CD4-positive, CD25-positive, alpha-beta regulatory T cell (primary cell): ENCODE measurements around the gene FAAP100. TPM values are rescaled to one million over a fixed set of nuclear protein-coding genes. Genes with fewer than 3 reads are reported as not detected.

ENCODE experiments used
- ATAC-seq, 2 donors: fragments of 150-1000 bp; cut with Tn5 transposase; one replicate each; pipeline ENCODE4 v1.10.0; 2021; ENCODE audit warnings: low read depth in 2 of 2, moderate number of reproducible peaks in 2 of 2, moderate library complexity in 1 of 2
- DNase-seq, 3 donors: peaks; one replicate each; pipeline versions ENCODE4 v3.0.0 to v3.0.0-alpha.2; 2012 to 2022; ENCODE audit warnings: mixed read lengths in 1 of 3
- H3K27ac ChIP-seq: one replicate; pipeline ENCODE4 v1.7.0; 2013; ENCODE audit warnings: mild to moderate bottlenecking, low read length; ENCODE audit not compliant: insufficient read depth, poor library complexity, severe bottlenecking
- H3K27me3 ChIP-seq: one replicate; pipeline ENCODE4 v1.7.0; 2013; ENCODE audit warnings: low read length; ENCODE audit not compliant: control insufficient read depth, insufficient read depth
- H3K36me3 ChIP-seq: one replicate; pipeline ENCODE4 v1.7.0; 2013; ENCODE audit warnings: mild to moderate bottlenecking, low read length, moderate library complexity; ENCODE audit not compliant: control insufficient read depth, insufficient read depth
- H3K4me1 ChIP-seq: 2 replicates; pipeline ENCODE4 v1.7.0; 2013; ENCODE audit warnings: mild to moderate bottlenecking, low read length; ENCODE audit not compliant: insufficient read depth, control insufficient read depth, poor library complexity, severe bottlenecking
- H3K4me3 ChIP-seq: one replicate; pipeline ENCODE4 v1.7.0; 2013; ENCODE audit warnings: low read depth, mild to moderate bottlenecking, low read length, moderate library complexity
- H3K9me3 ChIP-seq, 2 experiments: 1 replicate in 1 of 2; 2 replicates in 1 of 2; pipeline ENCODE4 v1.7.0; 2013; ENCODE audit warnings: low read length in 2 of 2, mild to moderate bottlenecking in 1 of 2, moderate library complexity in 1 of 2; ENCODE audit not compliant: control insufficient read depth in 2 of 2
- H3K27ac Mint-ChIP-seq, 3 donors: one replicate each; pipeline ENCODE4 v1.8.0; 2020 to 2022; ENCODE audit warnings: mild to moderate bottlenecking in 3 of 3, mixed read lengths in 3 of 3, moderate library complexity in 2 of 3
- H3K27me3 Mint-ChIP-seq: one replicate; pipeline ENCODE4 v1.8.0; 2022; ENCODE audit warnings: mild to moderate bottlenecking, mixed read lengths
- H3K36me3 Mint-ChIP-seq: one replicate; pipeline ENCODE4 v1.8.0; 2020; ENCODE audit warnings: mixed read lengths
- H3K4me1 Mint-ChIP-seq, 4 donors: one replicate each; pipeline ENCODE4 v1.8.0; 2020 to 2022; ENCODE audit warnings: mixed read lengths in 4 of 4, mild to moderate bottlenecking in 1 of 4
- H3K4me3 Mint-ChIP-seq, 4 donors: one replicate each; pipeline ENCODE4 v1.8.0; 2020 to 2022; ENCODE audit warnings: mild to moderate bottlenecking in 4 of 4, mixed read lengths in 4 of 4, moderate library complexity in 3 of 4
- H3K9me3 Mint-ChIP-seq, 7 donors: one replicate each; pipeline ENCODE4 v1.8.0; 2020 to 2022; ENCODE audit warnings: mixed read lengths in 7 of 7, mild to moderate bottlenecking in 3 of 7, moderate library complexity in 2 of 7
- polyA plus RNA-seq, 4 donors: library from polyadenylated mRNA; unstranded; fragments of 300-500 nt; fragmentation: Illumina TruSeq; gene quantifications; one replicate each; pipeline ENCODE4 v1.2.3, GENCODE V29; 2021
- total RNA-seq: library from RNA; stranded (reverse); gene quantifications from one replicate; pipeline ENCODE4 v1.2.3, GENCODE V29; 2022

The FAAP100 gene
- total and polyA plus RNA-seq, 5 donors from 2014 or later = 8.2 to 28.1 (median 11.5) TPM

GRCh38 chr17:81493198-81494038, 58.7 kb downstream of the FAAP100 start:
- Histone ChIP-seq H3K4me1 (peaks cover 2% of the 10 kb centered on the region), H3K27ac (no peak overlapping the region), H3K27me3 (no peaks in the 10 kb centered on the region), H3K4me3 (no peak overlapping the region), H3K9me3 (no peaks in the 10 kb centered on the region), H3K36me3 (no peaks in the 10 kb centered on the region)
- Mint-ChIP-seq H3K27me3 (peaks cover 19% of the 10 kb centered on the region), H3K36me3 (no peaks in the 10 kb centered on the region), H3K4me1 (peaks cover 0 to 8% (median 0%) of the 10 kb centered on the region in 4 donors), H3K9me3 (no peaks in the 10 kb centered on the region), H3K4me3 (no peak overlapping the region), H3K27ac (peak overlapping the region in 1 of 3 donors; percentile 38)
- ATAC-seq (no peak), DNase-seq (no peak)

GRCh38 chr17:81492706-81493105, 59.4 kb downstream of the FAAP100 start:
- Histone ChIP-seq H3K27ac (no peak overlapping the region), H3K4me3 (no peak overlapping the region), H3K27me3 (no peaks in the 10 kb centered on the region), H3K9me3 (no peaks in the 10 kb centered on the region), H3K4me1 (peaks cover 7% of the 10 kb centered on the region), H3K36me3 (no peaks in the 10 kb centered on the region)
- Mint-ChIP-seq H3K4me1 (peaks cover 0 to 8% (median 0%) of the 10 kb centered on the region in 4 donors), H3K27ac (peak overlapping the region in 1 of 3 donors; percentile 55), H3K9me3 (no peaks in the 10 kb centered on the region), H3K36me3 (no peaks in the 10 kb centered on the region), H3K27me3 (peaks cover 14% of the 10 kb centered on the region), H3K4me3 (no peak overlapping the region)
- ATAC-seq (no peak), DNase-seq (no peak)

GRCh38 chr17:81492202-81492601, 60.0 kb downstream of the FAAP100 start:
- no peak for DNase-seq
- H3K27ac Mint-ChIP-seq = peak overlapping the region in 1 of 3 donors; percentile 55
- no peak overlapping the region for H3K27ac ChIP-seq

DNA sequence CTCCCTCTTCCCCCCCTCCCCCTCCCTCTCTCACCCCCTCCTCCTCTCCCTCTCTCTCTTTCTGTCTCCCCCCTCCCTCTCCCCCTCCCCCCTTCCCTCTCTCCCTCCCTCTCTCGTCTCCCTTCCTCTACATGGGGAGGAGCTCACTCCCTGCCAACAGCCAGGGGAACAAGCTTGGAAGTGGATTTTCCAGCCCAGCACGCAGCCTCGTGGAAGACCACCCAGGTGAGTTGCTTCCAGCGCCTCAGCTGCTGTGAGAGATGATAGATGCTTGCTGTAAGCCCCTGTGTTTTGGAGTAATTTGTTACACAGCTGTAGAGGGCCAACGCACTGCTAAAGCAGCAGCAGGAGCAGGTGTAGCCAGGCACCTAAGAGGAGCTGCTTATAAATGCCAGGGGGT, 60.4 kb downstream of the FAAP100 start:
- Histone ChIP-seq H3K4me1 (peaks cover 11% of the 10 kb centered on the region), H3K9me3 (no peaks in the 10 kb centered on the region), H3K36me3 (no peaks in the 10 kb centered on the region), H3K4me3 (no peak overlapping the region), H3K27ac (no peak overlapping the region), H3K27me3 (no peaks in the 10 kb centered on the region)
- Mint-ChIP-seq H3K9me3 (no peaks in the 10 kb centered on the region), H3K4me3 (no peak overlapping the region), H3K36me3 (no peaks in the 10 kb centered on the region), H3K27me3 (peaks cover 9% of the 10 kb centered on the region), H3K27ac (no peak overlapping the region), H3K4me1 (peaks cover 0 to 8% (median 0%) of the 10 kb centered on the region in 4 donors)
- DNase-seq (no peak), ATAC-seq (no peak)

More at GRCh38 chr17:81492202-81492601, 60.0 kb downstream of the FAAP100 start:
- no peaks in the 10 kb centered on the region for H3K36me3 Mint-ChIP-seq
- H3K4me3 Mint-ChIP-seq = no peak overlapping the region
- ATAC-seq = no peak
- H3K9me3 Mint-ChIP-seq = no peaks in the 10 kb centered on the region
- Histone ChIP-seq H3K4me1 (peaks cover 11% of the 10 kb centered on the region), H3K36me3 (no peaks in the 10 kb centered on the region), H3K4me3 (no peak overlapping the region), H3K27me3 (no peaks in the 10 kb centered on the region), H3K9me3 (no peaks in the 10 kb centered on the region)
- H3K4me1 Mint-ChIP-seq = peaks cover 0 to 8% (median 0%) of the 10 kb centered on the region in 4 donors
- H3K27me3 Mint-ChIP-seq = peaks cover 13% of the 10 kb centered on the region

- H3K4me3 ChIP-seq = no peak overlapping the region
- DNase-seq (no peak), ATAC-seq (no peak)
- H3K36me3 ChIP-seq = no peaks in the 10 kb centered on the region
- peaks cover 0 to 8% (median 0%) of the 10 kb centered on the region in 4 donors for H3K4me1 Mint-ChIP-seq
- no peaks in the 10 kb centered on the region for H3K9me3 Mint-ChIP-seq
- H3K27me3 ChIP-seq = no peaks in the 10 kb centered on the region
- no peak overlapping the region for H3K27ac ChIP-seq
- H3K27me3 Mint-ChIP-seq = peaks cover 3% of the 10 kb centered on the region
- H3K4me1 ChIP-seq = peaks cover 11% of the 10 kb centered on the region
- H3K36me3 Mint-ChIP-seq = no peaks in the 10 kb centered on the region
- no peak overlapping the region for H3K27ac Mint-ChIP-seq
- no peaks in the 10 kb centered on the region for H3K9me3 ChIP-seq
- peak overlapping the region in 2 of 4 donors; percentile 38 to 92 for H3K4me3 Mint-ChIP-seq
Measured at GRCh38 chr17:81491181-81491581, 61.0 kb downstream of the FAAP100 start.

DNA sequence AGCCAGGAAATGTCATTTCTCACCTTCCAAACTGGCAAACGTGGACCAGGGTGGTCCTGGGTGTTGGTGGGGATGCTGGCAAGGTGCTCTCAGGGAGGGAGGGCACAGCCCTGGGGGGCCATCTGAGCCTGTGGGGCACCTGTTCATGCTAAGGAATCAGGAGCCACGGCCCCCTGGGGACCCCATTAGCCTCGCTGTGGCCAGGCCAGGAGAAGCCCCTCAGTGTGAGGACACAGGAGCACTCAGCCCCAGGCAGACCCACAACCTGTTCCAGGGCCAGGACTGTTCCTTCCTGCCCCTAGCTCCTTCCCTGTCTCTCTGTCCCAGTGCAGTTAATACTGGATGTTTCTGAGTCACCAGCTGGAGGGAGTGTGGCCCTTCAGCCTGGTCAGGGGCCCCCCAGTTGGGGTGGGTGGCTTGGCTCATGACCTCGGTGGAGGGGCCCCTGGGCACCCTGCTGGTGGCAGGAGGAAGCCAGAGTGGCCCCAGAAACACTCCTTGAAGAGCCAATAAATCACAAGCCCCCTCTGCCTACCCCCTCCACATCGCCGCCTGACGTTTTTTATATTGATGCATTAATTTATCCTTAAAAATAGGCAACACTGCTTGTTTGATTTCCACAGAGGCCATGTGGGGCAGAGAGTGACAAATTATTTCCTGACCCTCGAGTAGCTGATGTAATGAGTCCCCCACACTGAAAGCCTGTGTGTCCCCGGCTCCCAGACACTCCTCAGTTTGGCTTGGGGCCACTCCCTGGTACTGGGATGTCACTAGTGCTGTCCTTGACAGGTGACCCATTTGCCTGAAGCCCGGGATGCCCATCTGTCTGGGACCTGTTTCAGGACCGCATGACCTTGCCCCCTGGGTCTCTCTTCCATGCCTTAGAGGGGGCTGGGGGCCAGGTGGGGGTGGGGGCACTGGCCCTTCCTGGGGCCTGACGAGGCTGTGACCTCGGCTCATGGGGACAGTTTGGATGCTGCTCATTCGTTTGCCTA, 61.9 kb downstream of the FAAP100 start:
- H3K9me3 ChIP-seq = no peaks in the 10 kb centered on the region
- H3K36me3 Mint-ChIP-seq = no peaks in the 10 kb centered on the region
- H3K4me3 ChIP-seq = no peak overlapping the region
- no peak overlapping the region for H3K27ac Mint-ChIP-seq
- H3K27me3 Mint-ChIP-seq = no peaks in the 10 kb centered on the region
- H3K4me3 Mint-ChIP-seq = peak overlapping the region in 3 of 4 donors; percentile 38 to 92 (median 88)
- H3K4me1 ChIP-seq = peaks cover 11% of the 10 kb centered on the region
- no peaks in the 10 kb centered on the region for H3K9me3 Mint-ChIP-seq
- peaks cover 0 to 8% (median 0%) of the 10 kb centered on the region in 4 donors for H3K4me1 Mint-ChIP-seq
- no peak overlapping the region for H3K27ac ChIP-seq
- no peaks in the 10 kb centered on the region for H3K27me3 ChIP-seq
- no peaks in the 10 kb centered on the region for H3K36me3 ChIP-seq
- no peak for DNase-seq
- ATAC-seq = no peak
